Right atrium auricular region (tissue), 2 donors: ENCODE data around the gene FGFBP2. TPM values are rescaled to one million over a fixed set of nuclear protein-coding genes. Genes with fewer than 3 reads are reported as not detected.

ENCODE experiments used
- DNase-seq: peaks from one replicate; pipeline ENCODE4 v3.0.0-alpha.2; 2019; ENCODE audit warnings: low spot score
- H3K27ac ChIP-seq, 2 donors: fragments of 200-600 bp; sonication (generic); 1 replicate in 1 of 2; 2 replicates in 1 of 2; pipeline ENCODE4 v1.5.1; 2016 to 2019
- H3K27me3 ChIP-seq, 2 donors: fragments of 200-600 bp; sonication (generic); one replicate each; pipeline versions ENCODE4 v1.5.1 to v1.6.0; 2017 to 2019
- H3K36me3 ChIP-seq: fragments of 200-600 bp; sonication (generic); one replicate; pipeline ENCODE4 v1.5.1; 2016
- H3K4me1 ChIP-seq, 2 donors: fragments of 200-600 bp; sonication (generic); one replicate each; pipeline versions ENCODE4 v1.5.1 to v1.6.0; 2017 to 2019
- H3K4me3 ChIP-seq, 2 donors: fragments of 200-600 bp; sonication (generic); 1 replicate in 1 of 2; 2 replicates in 1 of 2; pipeline ENCODE4 v1.5.1; 2017 to 2019; ENCODE audit warnings: mild to moderate bottlenecking in 1 of 2, moderate library complexity in 1 of 2
- H3K9me3 ChIP-seq, 2 donors: fragments of 200-600 bp; sonication (generic); one replicate each; pipeline ENCODE4 v1.5.1; 2019
- total RNA-seq, 2 donors: library from RNA; depleted of rRNA; stranded (reverse); fragments of >200 nt; gene quantifications; one replicate each; pipeline ENCODE4 v1.1.0, GENCODE V29; 2016
- TF ChIP-seq, protein P1 (sequence below), 2 donors: fragments of 200-600 bp; sonication (generic); IDR thresholded peaks; one replicate each; pipeline ENCODE4 v1.5.1; 2019; ENCODE audit warnings: antibody characterized with exemption in 2 of 2

The FGFBP2 gene
- total RNA-seq, 2 donors from 2014 or later: 4.8 to 10.7 TPM

DNA sequence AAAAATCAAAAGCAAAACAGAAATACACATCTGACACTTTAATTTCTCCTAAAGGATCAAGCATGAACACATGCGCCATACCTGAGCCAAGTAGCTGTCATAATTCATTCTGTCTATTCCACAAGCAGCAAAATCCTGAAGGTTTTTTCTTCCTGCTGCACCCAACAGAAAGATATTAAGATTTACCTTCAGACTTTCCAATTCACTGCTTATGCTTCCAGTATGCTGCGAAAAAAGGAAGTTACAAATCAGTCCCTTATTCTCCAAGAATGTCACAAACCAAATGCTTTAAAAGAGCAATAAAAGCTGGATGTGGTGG lies 29.2 kb upstream of the FGFBP2 start:
- no peaks in the 10 kb centered on the region for H3K9me3 ChIP-seq
- TF ChIP-seq, protein P1, sequence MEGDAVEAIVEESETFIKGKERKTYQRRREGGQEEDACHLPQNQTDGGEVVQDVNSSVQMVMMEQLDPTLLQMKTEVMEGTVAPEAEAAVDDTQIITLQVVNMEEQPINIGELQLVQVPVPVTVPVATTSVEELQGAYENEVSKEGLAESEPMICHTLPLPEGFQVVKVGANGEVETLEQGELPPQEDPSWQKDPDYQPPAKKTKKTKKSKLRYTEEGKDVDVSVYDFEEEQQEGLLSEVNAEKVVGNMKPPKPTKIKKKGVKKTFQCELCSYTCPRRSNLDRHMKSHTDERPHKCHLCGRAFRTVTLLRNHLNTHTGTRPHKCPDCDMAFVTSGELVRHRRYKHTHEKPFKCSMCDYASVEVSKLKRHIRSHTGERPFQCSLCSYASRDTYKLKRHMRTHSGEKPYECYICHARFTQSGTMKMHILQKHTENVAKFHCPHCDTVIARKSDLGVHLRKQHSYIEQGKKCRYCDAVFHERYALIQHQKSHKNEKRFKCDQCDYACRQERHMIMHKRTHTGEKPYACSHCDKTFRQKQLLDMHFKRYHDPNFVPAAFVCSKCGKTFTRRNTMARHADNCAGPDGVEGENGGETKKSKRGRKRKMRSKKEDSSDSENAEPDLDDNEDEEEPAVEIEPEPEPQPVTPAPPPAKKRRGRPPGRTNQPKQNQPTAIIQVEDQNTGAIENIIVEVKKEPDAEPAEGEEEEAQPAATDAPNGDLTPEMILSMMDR (IDR thresholded peaks at IDR 0.05): no peak
- H3K4me1 ChIP-seq: no peaks in the 10 kb centered on the region
- H3K4me3 ChIP-seq: no peak overlapping the region
- H3K36me3 ChIP-seq: no peaks in the 10 kb centered on the region
- DNase-seq: no peak
- no peaks in the 10 kb centered on the region for H3K27me3 ChIP-seq
- H3K27ac ChIP-seq: no peak overlapping the region

DNA sequence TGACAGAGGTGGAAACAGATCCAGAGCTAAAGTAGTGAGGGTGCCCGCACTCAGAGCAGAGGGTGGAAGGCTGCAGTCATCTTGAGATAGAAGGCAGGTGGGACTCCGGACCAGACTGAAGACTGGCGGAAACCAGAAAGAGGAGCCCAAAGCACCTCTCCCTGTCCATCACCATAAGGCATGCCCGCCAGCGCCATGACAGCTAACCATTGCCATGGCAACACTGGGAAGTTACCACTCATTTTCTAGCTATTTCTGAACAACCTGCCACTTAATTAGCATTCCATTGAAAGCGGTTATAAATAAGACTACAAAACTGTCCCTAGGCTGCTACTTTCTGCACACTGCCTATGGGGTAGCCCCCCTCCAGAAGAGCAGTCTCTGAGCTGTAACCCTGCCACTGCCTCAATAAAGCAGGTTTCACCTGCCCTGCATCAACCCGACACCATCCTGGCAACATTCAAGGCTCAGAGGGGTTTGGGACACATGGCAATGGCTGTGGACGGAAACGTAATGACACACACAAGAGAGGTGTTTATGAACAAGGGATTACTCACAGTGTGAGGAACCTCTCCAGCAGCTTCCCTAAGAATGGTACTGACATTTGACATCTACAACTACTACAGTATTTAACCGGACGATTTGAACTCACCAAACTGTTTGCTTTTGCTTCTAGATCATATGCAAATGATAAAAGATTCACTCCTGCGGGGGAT lies 27.8 kb upstream of the FGFBP2 start:
- no peak for DNase-seq
- TF ChIP-seq, protein P1 (IDR thresholded peaks at IDR 0.05): no peak
- Histone ChIP-seq H3K36me3 (no peaks in the 10 kb centered on the region), H3K27ac (no peak overlapping the region), H3K27me3 (no peaks in the 10 kb centered on the region), H3K4me3 (no peak overlapping the region), H3K4me1 (no peaks in the 10 kb centered on the region), H3K9me3 (no peaks in the 10 kb centered on the region)

DNA sequence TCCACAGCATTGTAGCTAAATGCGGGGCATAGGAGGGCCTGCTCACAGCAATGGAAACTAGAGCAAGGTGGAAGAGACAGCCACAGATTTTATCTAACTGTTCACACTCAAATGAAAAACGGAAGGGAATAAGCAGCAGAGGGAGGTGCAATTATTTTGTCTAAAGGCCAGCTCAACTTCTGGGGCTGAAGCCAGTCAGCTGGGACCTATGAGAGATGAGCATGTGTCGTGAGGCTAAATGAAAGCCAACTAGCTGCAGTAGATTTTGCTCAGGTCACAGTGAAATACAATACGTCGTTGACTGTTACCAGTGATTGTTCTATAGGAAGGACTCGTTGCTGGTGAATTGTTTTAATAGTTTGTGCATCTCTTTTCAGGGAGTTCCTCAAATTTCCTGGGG lies 26.4 kb upstream of the FGFBP2 start:
- Histone ChIP-seq H3K4me3 (no peak overlapping the region), H3K27me3 (no peaks in the 10 kb centered on the region), H3K36me3 (no peaks in the 10 kb centered on the region), H3K27ac (no peak overlapping the region), H3K9me3 (no peaks in the 10 kb centered on the region), H3K4me1 (no peaks in the 10 kb centered on the region)
- DNase-seq: no peak
- TF ChIP-seq, protein P1 (IDR thresholded peaks at IDR 0.05): no peak

DNA sequence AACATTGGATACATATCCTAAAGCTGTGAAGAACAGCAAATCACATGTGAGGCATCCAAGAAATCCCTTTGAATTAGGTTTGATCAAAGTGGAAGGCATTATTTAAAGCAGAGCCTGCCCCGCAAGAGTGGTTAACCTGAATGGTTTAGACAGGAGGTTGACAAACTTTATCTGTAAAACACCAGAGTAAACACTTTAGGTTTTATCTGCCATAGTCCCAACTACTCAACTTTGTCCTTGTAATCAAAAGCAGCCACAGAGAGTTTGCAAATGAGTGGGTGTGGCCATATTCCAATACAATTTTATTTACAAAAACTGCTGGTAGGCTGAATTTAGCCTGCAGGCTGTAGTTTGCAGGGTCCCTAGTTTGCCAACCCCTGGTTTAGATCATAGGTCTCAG lies 25.2 kb upstream of the FGFBP2 start:
- no peak for DNase-seq
- H3K27me3 ChIP-seq: no peaks in the 10 kb centered on the region
- no peaks in the 10 kb centered on the region for H3K4me1 ChIP-seq
- TF ChIP-seq, protein P1 (IDR thresholded peaks at IDR 0.05): no peak
- no peak overlapping the region for H3K4me3 ChIP-seq
- no peaks in the 10 kb centered on the region for H3K36me3 ChIP-seq
- H3K9me3 ChIP-seq: no peaks in the 10 kb centered on the region
- H3K27ac ChIP-seq: no peak overlapping the region

DNA sequence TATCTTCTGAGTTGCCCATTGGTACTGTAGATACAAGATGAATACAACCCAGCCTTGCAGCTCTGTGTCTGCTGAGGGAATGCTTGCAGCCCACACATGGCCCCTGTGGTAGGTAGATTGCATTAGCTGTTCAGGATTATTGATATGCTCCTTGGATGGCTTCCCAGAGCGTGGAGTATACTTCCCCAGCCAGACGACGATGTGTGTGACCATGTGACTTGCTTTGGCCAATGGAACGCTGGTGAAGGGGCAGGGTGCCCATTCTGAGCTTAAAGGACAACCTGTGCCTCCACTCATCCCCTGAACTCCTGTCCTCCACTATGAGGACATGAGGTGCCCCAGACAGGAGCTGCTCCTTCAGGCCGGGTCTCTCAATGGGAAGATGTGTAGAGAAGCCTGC lies 23.9 kb upstream of the FGFBP2 start:
- TF ChIP-seq, protein P1 (IDR thresholded peaks at IDR 0.05): no peak
- Histone ChIP-seq H3K9me3 (no peaks in the 10 kb centered on the region), H3K27ac (no peak overlapping the region), H3K27me3 (no peaks in the 10 kb centered on the region), H3K4me3 (no peak overlapping the region), H3K4me1 (no peaks in the 10 kb centered on the region), H3K36me3 (no peaks in the 10 kb centered on the region)
- no peak for DNase-seq

DNA sequence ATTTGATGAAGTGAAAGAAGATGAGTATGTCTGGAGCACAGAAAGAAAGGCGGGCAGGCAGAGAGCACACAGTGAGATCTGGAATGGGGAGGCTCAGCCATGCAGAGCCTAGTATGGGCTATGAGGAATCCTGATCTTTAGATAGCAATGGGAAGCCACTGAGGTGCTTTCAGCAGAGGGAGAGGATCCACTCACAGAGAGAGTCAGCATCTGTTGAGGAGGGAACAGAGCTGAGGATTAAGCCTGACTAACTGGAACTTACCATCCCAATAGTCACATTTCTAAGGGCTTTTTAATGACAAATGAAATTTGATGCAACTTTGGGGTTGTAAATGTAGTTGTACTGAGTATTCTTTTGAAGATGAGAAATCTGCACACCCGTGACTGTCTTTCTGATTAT lies 20.6 kb upstream of the FGFBP2 start:
- Histone ChIP-seq H3K4me1 (no peaks in the 10 kb centered on the region), H3K36me3 (no peaks in the 10 kb centered on the region), H3K27me3 (no peaks in the 10 kb centered on the region), H3K4me3 (no peak overlapping the region), H3K9me3 (no peaks in the 10 kb centered on the region), H3K27ac (no peak overlapping the region)
- TF ChIP-seq, protein P1 (IDR thresholded peaks at IDR 0.05): no peak
- DNase-seq: no peak
